RKO (cell line): ENCODE results near the gene ERG.

ENCODE experiments used
- DNase-seq: peaks from one replicate; pipeline ENCODE4 v3.0.0-alpha.2; 2016; ENCODE audit warnings: low spot score

ERG gene

DNA sequence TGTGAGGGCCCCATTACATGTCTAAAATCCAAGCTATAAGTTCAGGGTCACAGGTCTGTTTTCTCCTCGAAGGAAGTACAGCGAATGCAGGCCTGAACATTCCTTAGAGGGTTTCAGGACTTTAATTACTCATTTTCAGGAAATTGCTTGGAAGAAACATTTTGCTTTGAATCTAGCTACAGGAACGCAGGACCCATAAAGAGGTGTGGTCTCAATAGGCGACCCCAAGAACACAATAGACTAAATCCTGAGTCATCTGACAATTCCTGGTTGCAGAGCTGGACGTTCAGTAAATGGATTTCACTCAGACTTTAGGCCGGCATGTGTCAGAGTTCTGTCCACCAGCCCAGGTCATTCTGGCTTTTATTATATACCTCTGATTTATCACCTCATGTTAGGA lies 1.0 kb upstream of the ERG start:
- no peak for DNase-seq

DNA sequence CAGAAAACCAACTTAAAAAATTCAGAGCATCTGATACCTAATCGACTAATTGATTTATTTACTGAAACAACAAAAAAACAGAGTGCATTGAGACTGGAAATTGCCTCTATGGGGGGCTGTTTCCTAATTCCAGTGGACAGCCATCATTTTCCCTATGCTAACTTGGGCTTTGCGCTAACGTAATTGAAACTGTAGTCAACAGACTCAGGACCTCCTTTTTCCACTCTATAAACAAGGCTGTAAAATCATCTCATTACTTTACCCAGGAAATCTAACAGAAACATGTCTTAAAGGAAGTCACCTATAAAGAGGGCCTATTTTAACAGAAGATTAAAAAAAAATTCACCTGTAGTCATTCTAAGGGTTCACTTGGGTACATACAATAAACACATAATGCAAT lies 2.1 kb downstream of the ERG start:
- no peak for DNase-seq

DNA sequence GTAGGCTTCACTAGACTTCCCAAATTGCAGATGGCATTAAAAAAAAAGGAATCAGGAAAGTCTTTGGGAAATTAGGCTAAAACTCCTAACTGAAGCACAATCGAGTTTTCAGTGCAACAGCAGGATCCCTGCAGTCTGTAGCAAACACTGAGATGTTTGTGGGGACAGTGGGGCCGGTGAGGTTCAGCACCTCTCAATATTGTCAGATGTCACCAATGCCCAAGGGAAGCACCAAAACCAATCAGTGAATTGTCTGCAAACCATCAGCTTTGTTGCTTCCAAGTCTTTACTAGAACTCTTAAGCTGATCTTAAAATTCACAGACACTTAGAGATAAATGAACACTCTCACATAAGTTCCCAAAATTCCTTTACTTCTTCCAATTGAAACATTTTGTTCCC lies 2.6 kb downstream of the ERG start:
- DNase-seq: no peak

DNA sequence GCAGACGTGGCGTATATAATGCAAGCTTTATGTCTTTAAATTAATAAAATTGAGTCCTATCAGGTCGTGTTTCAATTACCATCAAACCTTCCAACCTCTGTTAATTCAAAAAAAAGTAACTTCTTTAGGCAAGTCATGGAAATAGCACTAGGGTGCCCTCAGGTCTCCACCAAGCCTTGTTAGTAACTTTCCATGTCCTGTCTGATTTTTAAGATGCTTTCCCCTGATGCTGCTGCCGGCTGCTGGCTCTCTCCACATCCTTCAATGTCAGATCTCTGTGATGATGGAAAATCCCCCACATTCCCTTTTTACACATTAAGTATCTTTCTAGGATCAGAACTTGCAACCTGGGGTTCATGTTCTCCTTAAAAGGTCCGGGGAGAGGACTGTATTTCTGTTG lies 3.0 kb downstream of the ERG start:
- no peak for DNase-seq

DNA sequence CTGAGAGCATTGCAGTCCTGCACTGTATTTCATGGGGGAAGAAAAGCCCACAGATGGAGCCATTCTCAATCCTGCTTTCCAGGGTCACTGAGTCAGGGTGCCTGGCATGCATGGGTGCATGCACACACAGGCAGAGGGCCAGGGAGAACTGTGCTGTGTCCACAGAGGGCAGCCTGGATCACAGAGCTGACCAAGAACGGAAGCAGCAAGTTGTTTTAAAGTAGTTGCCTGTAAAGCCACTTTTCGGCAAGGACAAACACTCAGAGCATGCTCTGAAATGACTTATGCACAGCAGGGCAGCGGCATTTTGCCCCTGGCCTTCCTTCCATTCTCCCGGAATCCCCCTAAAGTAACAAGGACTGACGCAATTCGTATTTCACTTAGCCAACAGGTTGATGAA lies 3.6 kb downstream of the ERG start:
- DNase-seq: no peak

DNA sequence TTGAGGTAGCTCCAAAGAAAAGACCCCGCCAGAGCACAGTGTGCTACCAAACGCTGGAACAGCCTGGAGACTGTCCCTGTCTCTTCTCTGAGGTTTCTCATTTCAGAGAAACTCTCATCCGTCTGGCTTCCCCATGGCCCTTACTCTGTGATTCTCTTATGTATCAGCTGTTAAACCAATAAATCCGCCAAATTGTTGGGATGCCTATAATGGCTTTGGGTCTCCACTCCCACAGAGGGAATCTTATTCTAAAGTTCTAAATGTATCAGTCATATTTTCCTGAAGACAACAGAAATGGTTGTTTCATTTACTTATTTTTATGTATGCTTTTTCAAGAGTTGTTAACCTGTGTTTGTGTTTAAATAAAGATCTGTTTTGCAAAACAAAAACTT lies 4.0 kb downstream of the ERG start:
- no peak for DNase-seq

DNA sequence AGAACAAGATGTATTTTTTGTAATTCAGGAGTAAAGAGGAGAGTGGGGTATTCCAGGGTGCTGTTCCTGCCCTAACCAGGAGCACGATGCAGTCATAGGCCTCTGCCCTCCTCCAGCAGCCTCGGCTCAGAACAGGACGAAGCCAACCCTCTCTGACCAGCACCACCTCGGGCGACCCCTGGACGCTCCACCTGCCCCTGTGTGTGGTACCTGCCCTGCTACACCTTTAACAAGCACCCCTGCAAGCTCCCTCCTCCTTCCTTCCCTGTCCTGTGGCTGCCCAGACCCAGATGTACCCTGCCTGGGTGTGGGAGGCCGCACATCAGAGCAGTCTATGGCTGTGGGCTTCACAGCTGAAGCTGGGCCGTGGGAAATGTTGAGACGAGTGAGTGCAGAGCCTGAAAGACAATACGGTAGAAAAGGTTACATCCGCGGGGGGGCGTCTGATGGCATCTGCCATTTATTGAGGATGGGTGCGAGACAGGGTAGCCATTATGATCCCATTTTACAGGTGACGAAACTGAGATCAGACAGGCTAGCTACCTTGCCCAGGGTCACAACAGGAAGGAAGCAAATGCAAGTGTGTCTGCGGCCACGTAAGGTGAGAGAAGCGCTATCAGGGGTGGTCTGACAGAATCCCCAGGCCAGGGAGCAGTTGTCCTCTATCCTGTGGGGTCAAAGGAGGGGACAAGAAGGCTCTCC lies 4.6 kb downstream of the ERG start:
- DNase-seq: no peak

DNA sequence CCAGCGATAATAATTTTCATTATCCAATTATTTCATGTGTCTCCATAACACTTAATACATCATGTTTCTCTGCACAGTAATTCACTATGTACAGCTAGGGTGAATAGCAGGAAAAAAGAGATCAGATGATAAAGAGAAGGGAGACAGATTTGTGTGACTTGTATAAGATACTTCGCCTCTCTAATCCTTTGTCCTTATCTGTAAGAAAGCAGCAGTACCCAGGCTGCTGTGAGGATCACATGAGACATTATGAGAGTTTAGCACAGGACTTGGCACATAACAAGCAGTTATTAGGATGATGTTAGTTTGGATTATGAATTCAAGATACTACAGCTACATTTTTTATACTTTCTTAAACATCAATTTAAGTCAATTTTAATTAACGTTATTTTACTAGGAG lies 6.3 kb downstream of the ERG start:
- no peak for DNase-seq

DNA sequence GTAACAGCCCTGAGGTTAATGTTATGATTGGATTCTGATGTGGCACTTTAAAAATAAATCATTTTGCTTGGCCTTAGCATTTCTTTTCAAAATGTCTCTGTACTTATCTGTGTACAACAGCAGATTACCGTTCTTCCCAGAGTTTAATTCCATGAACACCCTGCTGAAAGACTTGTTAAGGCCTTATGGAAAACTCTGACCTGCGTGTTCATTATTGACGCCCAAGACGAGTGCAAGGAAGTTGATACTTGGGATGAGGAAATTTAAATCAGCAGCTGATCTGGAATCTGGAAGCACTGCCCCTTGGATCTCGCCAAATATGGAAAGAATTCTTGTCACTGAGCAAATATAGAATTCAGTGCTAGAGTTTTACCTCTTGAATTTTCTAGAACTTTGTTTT lies 6.7 kb downstream of the ERG start:
- no peak for DNase-seq

DNA sequence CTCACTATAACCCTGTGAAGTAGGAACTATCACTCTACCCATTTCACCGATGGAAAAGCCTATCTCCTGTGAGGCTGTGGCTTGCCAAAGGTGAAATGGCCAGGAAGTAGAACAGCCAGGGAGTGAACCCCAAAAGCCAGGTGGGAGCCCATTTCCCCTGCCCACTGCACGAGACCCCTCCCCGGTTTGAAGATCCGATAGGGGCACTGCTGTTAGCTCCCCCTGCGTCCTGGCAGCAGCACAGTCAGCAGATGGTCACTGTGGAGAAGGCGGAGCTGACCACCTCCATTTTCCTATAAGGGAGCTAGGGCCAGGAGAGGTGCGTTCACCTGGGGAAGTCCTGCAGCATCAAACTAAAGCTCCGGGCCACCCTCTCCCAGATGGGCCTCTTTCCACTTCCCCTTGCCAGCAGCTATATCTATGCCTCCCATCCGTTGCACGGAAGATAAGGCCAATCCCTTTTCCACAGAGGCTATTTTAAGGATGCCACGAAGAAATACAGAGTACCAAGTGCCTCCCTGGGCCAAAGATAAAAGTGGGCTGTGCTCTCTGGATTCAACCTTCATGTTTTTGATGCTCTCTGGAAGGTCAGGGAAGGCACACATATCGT lies 7.8 kb downstream of the ERG start:
- no peak for DNase-seq

DNA sequence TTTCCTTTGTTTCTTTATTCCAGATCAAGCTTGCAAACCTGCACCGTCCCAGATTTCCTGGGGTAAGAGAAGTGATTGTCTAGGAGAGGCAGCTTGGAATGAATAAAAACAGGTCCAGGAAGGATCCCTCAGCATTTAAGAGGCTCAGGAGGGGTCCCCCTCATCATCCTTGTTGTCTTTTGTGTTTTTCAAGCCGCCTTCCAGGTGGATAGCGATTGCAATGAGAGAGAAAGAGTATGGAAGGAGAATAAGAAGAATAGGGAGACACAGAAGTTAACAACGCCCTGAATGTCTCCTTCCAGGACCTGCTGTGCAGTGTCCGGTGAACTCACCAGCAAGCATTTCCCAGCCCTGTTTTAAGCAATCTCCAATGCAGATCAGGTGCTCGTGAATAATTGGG lies 8.5 kb downstream of the ERG start:
- DNase-seq: no peak

DNA sequence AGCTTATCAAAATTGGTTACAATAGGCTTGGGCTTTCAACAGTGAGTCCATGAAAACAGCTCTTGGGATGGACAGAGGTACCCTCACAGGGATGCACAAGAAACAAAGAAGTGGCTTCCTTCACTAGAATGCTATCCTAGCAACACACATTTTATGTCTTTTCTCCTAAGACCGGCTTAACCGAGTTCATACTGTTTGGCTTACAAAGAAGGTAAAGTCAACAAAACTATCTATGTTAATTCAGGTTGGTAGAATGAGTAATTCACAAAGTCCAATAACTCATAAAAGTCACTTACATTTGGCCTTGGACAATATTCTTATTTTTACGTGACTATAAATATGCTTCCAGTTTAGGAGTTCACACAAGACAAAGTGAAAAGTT lies 9.0 kb downstream of the ERG start:
- DNase-seq: no peak

DNA sequence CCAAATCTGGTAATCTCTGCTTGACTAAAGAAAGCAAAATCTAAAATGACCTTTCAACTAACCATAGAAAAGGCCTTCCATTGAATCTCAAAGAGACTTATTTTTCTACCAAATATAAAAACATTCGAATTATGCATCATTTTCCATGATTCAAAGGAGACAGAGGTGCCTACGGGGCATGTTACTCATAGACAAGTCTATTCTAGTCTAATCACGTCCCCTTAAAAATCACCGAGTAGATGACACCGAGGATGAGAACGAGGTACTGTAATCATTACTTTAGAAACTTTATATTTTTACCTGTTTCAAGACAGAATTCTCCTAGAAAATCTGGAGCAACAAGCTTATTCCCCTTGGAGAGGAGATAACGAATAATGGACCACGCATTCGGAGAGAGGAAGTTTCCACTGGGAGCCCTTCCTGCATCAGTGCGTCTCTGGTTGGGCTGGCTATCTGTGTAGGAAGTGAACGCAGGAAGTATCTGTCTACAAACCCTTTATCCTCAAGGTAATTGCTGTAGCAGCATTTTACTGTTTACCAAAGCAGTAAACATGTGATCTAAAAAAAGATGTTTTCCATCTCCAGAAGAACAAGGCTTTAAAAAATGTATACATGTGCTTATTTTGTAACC lies 9.5 kb downstream of the ERG start:
- no peak for DNase-seq

DNA sequence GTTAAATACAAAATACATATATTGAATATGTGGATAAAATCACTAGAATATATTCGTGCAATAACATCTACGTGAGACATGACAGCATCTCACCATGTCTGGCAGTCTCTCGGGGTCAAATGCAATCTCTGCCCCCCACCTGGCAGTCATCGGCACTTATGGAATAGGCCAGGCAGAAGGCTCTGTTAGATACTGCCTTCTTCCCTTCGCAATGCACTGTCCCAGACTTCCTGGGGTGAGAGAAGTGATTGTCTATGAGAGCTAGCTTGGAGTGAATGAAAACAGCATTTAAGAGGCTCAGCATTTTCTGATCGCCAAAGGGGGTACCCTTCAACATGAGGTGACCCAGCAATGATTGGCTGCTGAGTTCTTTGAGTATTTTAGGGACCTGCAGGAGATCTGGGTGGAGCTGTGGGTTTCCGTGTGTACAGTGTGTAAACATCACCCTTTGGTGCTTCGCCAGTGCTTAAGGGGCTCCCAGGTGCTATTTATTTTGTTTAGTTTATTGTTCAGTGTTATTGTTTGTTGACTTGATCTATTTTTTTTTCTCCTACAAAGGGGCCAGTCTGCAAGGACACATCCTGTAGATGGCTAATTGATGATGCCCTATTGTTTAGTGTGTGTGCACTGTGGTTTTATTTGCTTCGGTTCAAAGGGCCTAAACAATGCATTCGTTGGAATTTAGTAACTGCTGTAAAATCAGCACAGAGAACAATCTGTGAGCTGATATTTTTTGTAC lies 10.2 kb downstream of the ERG start:
- DNase-seq: no peak

DNA sequence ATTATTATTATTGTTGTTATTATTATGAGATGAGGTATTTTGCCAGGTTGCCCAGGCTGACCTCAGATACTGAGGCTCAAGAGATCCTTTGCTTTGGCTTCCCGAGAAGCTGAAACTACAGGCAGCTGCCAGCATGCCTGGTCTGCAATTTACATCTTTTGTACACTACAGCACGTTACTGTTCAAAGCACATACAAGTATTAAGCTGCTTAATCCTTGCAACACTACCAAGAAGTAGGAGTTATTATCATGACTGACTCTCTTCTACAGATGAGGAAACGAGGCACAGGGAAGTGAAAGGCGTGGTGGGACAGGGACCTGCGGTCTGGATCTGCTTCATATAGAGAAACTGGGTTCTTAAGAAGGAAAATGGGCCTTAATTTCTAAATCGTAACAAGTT lies 11.6 kb downstream of the ERG start:
- no peak for DNase-seq

DNA sequence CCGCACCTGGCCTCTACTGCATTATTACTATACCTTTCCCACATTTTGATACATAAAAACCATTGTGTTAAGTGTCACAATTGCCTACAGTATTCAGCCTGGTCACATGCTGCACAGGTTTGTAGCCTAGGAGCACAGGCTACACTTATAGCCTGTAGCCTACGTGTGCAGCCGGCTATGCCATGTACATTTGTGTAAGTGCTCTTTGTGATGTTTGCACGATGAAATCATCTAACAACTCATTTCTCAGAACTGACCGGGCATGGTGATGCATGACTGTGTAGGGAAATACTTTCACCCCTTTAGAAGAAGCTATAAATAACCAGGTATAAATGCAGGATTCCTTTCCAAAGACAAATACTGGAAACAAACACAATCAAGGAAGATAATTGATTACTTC lies 12.1 kb downstream of the ERG start:
- DNase-seq: peak; percentile 12

DNA sequence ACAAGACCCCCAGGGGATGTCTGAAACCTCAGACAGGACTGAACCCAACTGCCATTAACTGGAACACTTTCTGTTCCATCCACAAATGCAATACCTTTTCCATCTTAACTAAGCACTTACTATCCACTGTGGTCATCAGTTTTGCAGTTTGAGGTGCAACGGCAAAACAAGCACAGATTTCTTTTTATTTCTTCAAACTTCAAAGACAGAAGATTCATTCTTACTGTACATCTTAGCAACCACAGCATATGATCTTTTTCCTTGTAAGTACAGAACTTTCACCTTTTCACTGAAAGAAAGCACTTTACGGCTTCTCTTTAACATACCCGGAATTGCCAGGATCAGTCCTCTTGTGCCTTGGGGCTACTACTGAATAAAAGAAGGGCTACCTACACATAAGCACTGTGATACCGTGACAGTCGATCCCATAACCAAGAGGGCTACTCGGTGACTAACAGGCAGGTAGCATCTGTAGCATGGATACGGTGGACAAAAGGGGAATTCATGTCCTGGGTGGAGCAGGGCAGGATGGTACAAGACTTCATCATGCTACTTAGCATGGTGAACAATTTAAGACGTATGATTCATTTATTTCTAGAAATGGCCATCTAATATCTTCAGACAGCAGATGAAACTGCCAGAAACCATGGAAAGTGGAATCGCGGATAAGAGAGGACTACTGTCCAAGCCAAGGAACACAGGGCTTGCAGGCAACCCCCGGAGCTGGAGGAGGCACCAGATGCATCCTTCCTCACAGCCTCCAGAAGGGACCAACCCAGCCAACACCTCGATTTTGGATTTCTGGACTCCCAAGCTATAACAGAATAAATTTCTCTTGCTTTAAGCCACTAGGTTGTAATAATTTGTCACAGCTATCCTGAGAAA lies 18.4 kb downstream of the ERG start:
- DNase-seq: no peak

DNA sequence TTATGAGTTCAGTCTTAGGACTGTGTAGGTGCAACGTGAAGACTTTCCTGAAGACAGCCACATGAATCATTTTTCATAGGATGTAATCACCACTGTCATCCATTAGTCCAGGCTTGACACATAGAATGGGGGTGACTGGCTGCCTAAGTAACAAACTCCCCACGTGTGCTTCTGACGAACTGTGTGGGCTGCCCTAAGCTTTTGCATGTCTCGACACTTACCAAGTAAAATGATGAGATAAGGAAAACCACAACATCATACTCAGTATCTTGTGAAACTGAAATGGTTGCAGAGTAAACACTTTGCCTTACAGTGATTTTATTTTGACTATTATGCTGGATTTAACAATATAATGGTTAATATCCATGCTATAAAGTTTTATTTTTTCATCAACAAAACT lies 19.5 kb downstream of the ERG start:
- DNase-seq: peak; percentile 52

DNA sequence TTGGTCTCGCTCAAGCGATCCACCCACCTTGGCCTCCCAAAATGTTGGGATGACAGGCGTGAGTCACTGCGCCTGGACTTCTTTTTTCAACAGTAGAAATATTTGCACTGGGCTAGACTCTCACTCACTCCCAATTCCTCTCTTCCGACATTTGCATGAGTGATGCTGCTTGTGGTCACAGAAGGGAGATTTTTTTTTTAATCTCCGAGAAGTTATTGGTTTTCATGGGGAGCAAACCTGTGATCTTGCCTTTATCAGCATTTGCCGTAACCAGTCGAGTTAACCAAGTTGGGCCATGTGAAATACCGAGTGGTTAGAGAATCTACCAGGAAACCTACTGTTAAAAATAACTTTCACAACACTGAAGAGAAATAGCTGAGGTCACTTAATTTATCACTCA lies 21.1 kb downstream of the ERG start:
- DNase-seq: no peak

DNA sequence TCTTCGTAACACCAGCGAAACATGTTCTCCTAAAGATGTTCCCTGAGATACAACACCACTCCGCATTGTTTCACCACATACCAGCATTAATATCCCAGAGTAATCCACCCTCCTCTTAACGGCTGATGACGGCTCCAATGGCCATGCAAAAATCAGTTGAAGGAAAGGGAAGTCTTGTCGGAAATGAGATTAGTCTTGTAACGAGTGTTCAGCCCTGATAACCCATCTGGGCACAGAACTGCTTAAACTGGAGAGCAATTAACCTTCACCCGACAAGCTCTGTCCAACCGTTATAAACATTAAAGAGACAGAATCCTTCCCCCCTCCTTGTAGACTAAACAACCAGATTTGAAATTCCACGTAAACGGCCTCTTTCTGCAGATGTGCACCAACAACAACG lies 21.9 kb downstream of the ERG start:
- no peak for DNase-seq

DNA sequence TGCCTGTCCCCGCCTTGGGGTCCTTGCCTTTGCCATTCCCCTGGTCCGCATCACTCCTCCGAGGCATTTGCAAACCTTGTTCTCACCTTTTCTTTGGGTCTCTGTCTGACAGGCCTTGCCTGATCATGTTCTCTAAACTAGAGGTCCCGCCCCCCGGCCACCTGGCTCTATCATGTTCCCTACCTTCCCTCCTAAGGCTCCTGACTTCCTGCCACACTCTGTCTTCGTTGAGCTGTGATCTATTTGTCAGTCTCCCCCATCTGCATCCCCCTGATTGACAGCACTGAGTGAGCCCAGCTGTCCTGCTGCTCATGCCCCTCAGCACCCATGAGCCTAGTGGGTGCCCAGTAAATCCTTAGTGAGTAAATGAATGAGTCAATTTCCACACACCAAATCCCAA lies 22.8 kb downstream of the ERG start:
- DNase-seq: no peak

DNA sequence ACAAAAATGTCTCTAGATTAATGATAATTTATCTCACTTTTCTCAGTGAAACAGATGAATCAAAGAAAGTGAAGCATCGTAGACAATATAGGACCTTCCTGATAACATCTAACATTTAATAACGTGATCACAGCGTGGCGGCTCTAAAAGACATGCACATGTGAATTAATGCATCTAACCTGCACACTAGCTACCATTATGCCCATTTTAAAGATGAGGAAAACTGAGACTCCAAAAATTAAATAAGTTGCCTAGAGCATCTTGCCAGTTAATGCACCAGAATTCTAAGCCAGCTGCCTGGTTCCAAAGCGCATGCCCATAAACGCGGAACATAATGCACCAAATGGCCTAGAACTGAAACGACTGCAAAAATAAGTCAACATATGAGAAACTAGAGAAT lies 23.5 kb downstream of the ERG start:
- DNase-seq: no peak
